Spleen (tissue), 3 donors: ENCODE measurements around the gene KSR1.

ENCODE experiments used
- POLR2A ChIP-seq, 3 donors: fragments of 450-650 bp; IDR thresholded peaks; one replicate each; pipeline ENCODE4 v1.5.1; 2017; ENCODE audit warnings: antibody characterized with exemption in 3 of 3, mild to moderate bottlenecking in 1 of 3
- POLR2AphosphoS5 ChIP-seq, 3 donors: sonication (generic); formaldehyde crosslinking; IDR thresholded peaks; one replicate each; pipeline ENCODE4 v1.5.1; 2017; ENCODE audit warnings: antibody characterized with exemption in 3 of 3

DNA sequence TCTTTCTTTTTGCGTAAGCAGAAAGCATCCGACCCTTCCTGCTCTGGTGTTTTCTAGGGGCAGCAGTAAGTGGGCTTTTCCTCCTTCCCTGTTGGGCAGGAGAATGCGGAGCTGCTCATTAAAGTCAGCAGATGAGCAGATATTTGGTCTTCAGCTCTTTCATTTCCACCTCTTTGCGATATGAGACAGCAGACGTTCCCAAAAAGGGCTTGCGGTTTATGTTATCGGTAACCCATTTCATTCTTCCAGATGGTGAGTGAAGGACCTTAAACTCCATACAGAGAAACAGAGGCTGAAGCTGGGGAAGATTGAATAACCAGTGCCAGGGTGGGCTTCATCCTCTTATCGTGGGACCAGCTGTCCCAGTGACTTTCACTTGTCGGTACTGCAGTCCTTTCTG is 40.7 kb downstream of the KSR1 start:
- TF ChIP-seq POLR2AphosphoS5 (IDR thresholded peaks at IDR 0.05) = no peak
- TF ChIP-seq POLR2A (IDR thresholded peaks at IDR 0.05) = no peak
